Measurements from ENCODE around the gene POU2F3.

The POU2F3 gene

DNA sequence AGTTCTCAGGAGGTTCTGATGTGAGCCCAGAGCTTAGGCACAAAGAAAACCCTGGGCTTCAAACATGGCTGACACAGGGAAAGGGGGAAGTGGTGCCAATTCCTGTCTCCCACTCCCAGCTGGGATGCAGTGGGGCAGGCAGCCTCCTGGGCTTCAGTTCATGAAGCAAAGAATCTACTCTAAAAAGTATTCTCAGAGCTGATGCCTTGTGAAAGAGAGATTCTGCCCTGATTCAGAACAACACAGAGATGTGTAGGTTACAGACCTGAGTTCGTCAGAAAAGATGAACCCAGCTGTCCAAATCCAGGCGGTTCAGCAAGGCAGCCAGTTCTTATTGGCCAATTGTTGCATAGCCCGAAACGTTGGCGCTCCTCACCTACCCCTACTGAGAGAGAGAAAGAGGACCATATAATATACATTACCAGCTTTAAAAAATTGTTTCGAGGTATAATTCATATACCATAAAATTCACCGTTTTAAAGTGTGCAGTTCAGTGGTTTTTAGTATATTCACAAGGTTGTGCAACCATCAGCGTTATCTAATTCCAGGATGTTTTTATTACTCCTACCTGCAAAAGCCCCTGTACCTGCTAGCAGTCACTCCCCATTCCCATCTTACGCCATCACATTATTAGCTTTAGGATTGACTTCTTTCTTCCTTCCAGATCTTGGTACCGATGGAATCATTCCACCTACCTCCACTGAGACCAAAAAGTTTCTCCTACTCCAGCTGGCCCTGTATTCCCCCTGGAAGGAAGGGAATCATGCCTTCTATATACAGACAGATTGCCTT lies 77.9 kb downstream of the POU2F3 start:
- H2AFZ ChIP-seq (ENCODE audit: low read length): no peak overlapping the region
- TF ChIP-seq EZH2 (optimal IDR thresholded peaks at IDR 0.05; ENCODE audit: low read depth, low read length): no peak
- TF ChIP-seq, protein P1, sequence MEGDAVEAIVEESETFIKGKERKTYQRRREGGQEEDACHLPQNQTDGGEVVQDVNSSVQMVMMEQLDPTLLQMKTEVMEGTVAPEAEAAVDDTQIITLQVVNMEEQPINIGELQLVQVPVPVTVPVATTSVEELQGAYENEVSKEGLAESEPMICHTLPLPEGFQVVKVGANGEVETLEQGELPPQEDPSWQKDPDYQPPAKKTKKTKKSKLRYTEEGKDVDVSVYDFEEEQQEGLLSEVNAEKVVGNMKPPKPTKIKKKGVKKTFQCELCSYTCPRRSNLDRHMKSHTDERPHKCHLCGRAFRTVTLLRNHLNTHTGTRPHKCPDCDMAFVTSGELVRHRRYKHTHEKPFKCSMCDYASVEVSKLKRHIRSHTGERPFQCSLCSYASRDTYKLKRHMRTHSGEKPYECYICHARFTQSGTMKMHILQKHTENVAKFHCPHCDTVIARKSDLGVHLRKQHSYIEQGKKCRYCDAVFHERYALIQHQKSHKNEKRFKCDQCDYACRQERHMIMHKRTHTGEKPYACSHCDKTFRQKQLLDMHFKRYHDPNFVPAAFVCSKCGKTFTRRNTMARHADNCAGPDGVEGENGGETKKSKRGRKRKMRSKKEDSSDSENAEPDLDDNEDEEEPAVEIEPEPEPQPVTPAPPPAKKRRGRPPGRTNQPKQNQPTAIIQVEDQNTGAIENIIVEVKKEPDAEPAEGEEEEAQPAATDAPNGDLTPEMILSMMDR (IDR thresholded peaks at IDR 0.05; ENCODE audit: low read length): no peak
- no peak for TF ChIP-seq EZH2phosphoT487 (IDR thresholded peaks at IDR 0.05; ENCODE audit: low read length)
- H3K4me3 ChIP-seq (ENCODE audit: low read length): no peak overlapping the region
- no peak overlapping the region for H3K4me2 ChIP-seq (ENCODE audit: low read depth, low read length)
- DNase-seq: no peak
- H3K9ac ChIP-seq (ENCODE audit: low read length): no peak overlapping the region
- H3F3A ChIP-seq (ENCODE audit: insufficient read depth, low read length): no peaks in the 10 kb centered on the region
- no peaks in the 10 kb centered on the region for H3K4me1 ChIP-seq (ENCODE audit: low read length)
- no peaks in the 10 kb centered on the region for H4K20me1 ChIP-seq (ENCODE audit: insufficient read depth, low read length)
- H3K27me3 ChIP-seq (replicated peaks; ENCODE audit: insufficient read depth, low read length): no peaks in the 10 kb centered on the region
- no peaks in the 10 kb centered on the region for H3K36me3 ChIP-seq (replicated peaks; ENCODE audit: insufficient read depth, low read length)
- H3K27ac ChIP-seq (ENCODE audit: low read length): no peak overlapping the region
- H3K79me2 ChIP-seq (ENCODE audit: low read length): no peaks in the 10 kb centered on the region
- no peaks in the 10 kb centered on the region for H3K9me3 ChIP-seq (replicated peaks; ENCODE audit: insufficient read depth, low read length)
- no peaks in the 10 kb centered on the region for H3K9me2 ChIP-seq (replicated peaks; ENCODE audit: insufficient read depth, low read length)

DNA sequence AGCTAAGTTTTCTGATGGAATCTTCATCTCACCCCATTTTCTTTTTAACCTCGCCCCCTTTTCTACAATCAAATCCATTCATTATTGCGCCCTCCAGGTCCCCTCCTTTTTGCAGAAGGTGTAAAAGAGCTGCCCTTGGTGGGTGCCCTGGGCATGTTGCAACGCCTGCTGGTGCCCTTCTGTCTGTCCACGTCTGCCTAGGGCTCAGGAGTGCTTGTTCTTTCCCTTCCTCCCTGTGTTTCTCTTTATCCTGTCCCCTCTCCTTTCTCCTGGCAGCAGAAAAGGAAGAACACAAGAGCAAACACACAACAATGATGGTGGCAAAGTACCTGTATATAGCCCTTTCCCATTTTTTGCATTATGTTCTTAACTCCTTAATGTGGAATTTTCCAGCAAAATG lies 79.0 kb downstream of the POU2F3 start:
- Histone ChIP-seq H3K79me2 (ENCODE audit: low read length) (no peaks in the 10 kb centered on the region), H3K4me3 (ENCODE audit: low read length) (no peak overlapping the region), H3K27ac (ENCODE audit: low read length) (no peak overlapping the region), H3K36me3 (replicated peaks; ENCODE audit: insufficient read depth, low read length) (no peaks in the 10 kb centered on the region), H3K9me3 (replicated peaks; ENCODE audit: insufficient read depth, low read length) (no peaks in the 10 kb centered on the region), H2AFZ (ENCODE audit: low read length) (no peak overlapping the region), H3F3A (ENCODE audit: insufficient read depth, low read length) (no peaks in the 10 kb centered on the region), H3K9ac (ENCODE audit: low read length) (no peak overlapping the region), H4K20me1 (ENCODE audit: insufficient read depth, low read length) (no peaks in the 10 kb centered on the region), H3K4me1 (ENCODE audit: low read length) (no peaks in the 10 kb centered on the region), H3K4me2 (ENCODE audit: low read depth, low read length) (no peak overlapping the region), H3K27me3 (replicated peaks; ENCODE audit: insufficient read depth, low read length) (no peaks in the 10 kb centered on the region), H3K9me2 (replicated peaks; ENCODE audit: insufficient read depth, low read length) (no peaks in the 10 kb centered on the region)
- no peak for DNase-seq
- TF ChIP-seq EZH2 (optimal IDR thresholded peaks at IDR 0.05; ENCODE audit: low read depth, low read length) (no peak), EZH2phosphoT487 (IDR thresholded peaks at IDR 0.05; ENCODE audit: low read length) (no peak)
- TF ChIP-seq, protein P1 (IDR thresholded peaks at IDR 0.05; ENCODE audit: low read length): no peak

DNA sequence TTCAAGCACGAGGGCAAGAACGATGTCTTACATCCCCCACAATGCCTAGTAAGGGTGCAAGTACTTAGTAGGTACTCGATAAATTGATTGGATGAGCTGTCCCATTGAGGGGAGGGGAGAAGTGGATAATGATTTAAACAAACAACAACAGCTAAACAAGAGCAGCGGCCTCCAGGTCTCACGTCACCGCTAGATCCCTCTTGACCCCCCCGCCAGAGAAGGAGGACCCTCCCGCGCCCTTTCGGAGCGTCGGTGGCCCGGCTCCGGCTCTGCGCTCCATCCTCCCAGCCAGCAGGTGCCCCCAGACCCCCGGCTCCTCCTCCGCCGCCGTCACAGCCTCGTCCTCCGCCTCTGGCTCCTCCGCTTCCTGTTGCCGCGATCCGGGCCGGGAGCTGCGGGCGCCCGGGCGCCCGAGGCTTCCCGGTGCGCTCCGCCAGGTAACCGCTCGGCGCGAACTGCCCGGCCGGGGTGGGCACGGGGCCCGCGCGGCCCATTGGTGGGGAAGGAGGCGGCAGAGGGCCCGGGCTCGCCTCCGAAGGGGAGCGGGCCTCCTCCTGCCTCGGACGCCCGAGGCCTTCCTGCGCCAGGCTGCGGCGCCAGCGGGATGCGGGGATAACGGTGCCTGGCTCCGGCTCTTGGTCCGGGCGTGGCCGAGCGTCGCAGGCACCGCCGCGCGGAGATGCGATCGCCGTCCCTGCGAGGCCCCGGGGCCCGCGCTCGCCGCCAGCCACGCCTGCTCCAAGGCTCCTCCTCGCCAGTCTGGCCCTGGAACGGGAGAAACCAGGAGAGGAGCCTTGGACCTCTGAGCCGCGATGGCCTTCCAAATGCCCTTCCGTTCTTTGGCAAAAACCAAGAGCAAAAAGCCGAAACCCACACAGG lies 85.2 kb downstream of the POU2F3 start, which contains the start of gene TLCD5:
TLCD5 (plus strand) TSS at position 368 of the 879 bp plus-strand sequence. CDS start 2,143 bp downstream, outside the sequence.
- H3K9me3 ChIP-seq (replicated peaks; ENCODE audit: insufficient read depth, low read length): no peaks in the 10 kb centered on the region
- peak within 1 kb of the TSS; percentile 41 for H2AFZ ChIP-seq (ENCODE audit: low read length)
- H3K27me3 ChIP-seq (replicated peaks; ENCODE audit: insufficient read depth, low read length): no peaks in the 10 kb centered on the region
- H4K20me1 ChIP-seq (ENCODE audit: insufficient read depth, low read length): no peaks in the 10 kb centered on the region
- no peak for TF ChIP-seq EZH2phosphoT487 (IDR thresholded peaks at IDR 0.05; ENCODE audit: low read length)
- TF ChIP-seq, protein P1 (IDR thresholded peaks at IDR 0.05; ENCODE audit: low read length): no peak
- no peak for TF ChIP-seq EZH2 (optimal IDR thresholded peaks at IDR 0.05; ENCODE audit: low read depth, low read length)
- no peaks in the 10 kb centered on the region for H3K9me2 ChIP-seq (replicated peaks; ENCODE audit: insufficient read depth, low read length)
- no peaks in the 10 kb centered on the region for H3K79me2 ChIP-seq (ENCODE audit: low read length)
- peaks cover 21% of the 10 kb centered on the region for H3K4me1 ChIP-seq (ENCODE audit: low read length)
- no peak within 1 kb of the TSS for H3K27ac ChIP-seq (ENCODE audit: low read length)
- DNase-seq: peak; percentile 21
- H3K4me2 ChIP-seq (ENCODE audit: low read depth, low read length): peak within 1 kb of the TSS; percentile 30
- H3K36me3 ChIP-seq (replicated peaks; ENCODE audit: insufficient read depth, low read length): no peaks in the 10 kb centered on the region
- H3K4me3 ChIP-seq (ENCODE audit: low read length): peak within 1 kb of the TSS; percentile 48
- H3F3A ChIP-seq (ENCODE audit: insufficient read depth, low read length): peaks cover 12% of the 10 kb centered on the region
- peak within 1 kb of the TSS; percentile 35; the same call in 1 of the 2 replicates for H3K9ac ChIP-seq (ENCODE audit: low read length)
